Muscle of leg (tissue), 11 donors: ENCODE results near the gene TIMP4. TPM values are rescaled to one million over a fixed set of nuclear protein-coding genes. Genes with fewer than 3 reads are reported as not detected.

Source experiments
- DNase-seq: peaks from one replicate; pipeline ENCODE4 v3.0.0; 2013
- H3K27ac ChIP-seq: one replicate; pipeline ENCODE4 v1.5.1; 2013; ENCODE audit warnings: mild to moderate bottlenecking, low read length, control low read depth
- H3K27me3 ChIP-seq: one replicate; pipeline ENCODE4 v1.6.1; 2013; ENCODE audit warnings: low read length; ENCODE audit not compliant: control insufficient read depth, insufficient read depth
- H3K36me3 ChIP-seq: one replicate; pipeline ENCODE4 v1.6.1; 2013; ENCODE audit warnings: low read length; ENCODE audit not compliant: control insufficient read depth, insufficient read depth
- H3K4me1 ChIP-seq: one replicate; pipeline ENCODE4 v1.6.1; 2013; ENCODE audit warnings: low read length; ENCODE audit not compliant: control insufficient read depth, insufficient read depth
- H3K4me3 ChIP-seq: one replicate; pipeline ENCODE4 v1.5.1; 2013; ENCODE audit warnings: low read length, control low read depth
- H3K9me3 ChIP-seq: replicated peaks from 2 replicates; pipeline ENCODE4 v1.6.1; 2013; ENCODE audit warnings: low read depth, low read length; ENCODE audit not compliant: control insufficient read depth
- WGBS: methylation state at CpG from one replicate; pipeline ENCODE4 v1.1.5; 2013; ENCODE audit warnings: missing lambda C conversion rate; ENCODE audit not compliant: insufficient coverage; 5-methylcytosine and 5-hydroxymethylcytosine counted together
- polyA plus RNA-seq, 8 donors: library from polyadenylated mRNA; unstranded; fragments of 120-200 nt; gene quantifications; one replicate each; pipeline versions ENCODE4 v1.2.1 to v1.2.3, GENCODE V29; 2013; ENCODE audit warnings: inconsistent platforms in 1 of 8, low replicate concordance in 1 of 8; ENCODE audit not compliant: insufficient read length in 8 of 8, insufficient read depth in 1 of 8
- total RNA-seq: library from RNA; stranded (reverse); fragments of 120-200 nt; gene quantifications from one replicate; pipeline ENCODE4 v1.2.4, GENCODE V29; 2013

TIMP4 gene
- total and polyA plus RNA-seq, 9 donors = 1.2 to 2.8 (median 2.1) TPM

DNA sequence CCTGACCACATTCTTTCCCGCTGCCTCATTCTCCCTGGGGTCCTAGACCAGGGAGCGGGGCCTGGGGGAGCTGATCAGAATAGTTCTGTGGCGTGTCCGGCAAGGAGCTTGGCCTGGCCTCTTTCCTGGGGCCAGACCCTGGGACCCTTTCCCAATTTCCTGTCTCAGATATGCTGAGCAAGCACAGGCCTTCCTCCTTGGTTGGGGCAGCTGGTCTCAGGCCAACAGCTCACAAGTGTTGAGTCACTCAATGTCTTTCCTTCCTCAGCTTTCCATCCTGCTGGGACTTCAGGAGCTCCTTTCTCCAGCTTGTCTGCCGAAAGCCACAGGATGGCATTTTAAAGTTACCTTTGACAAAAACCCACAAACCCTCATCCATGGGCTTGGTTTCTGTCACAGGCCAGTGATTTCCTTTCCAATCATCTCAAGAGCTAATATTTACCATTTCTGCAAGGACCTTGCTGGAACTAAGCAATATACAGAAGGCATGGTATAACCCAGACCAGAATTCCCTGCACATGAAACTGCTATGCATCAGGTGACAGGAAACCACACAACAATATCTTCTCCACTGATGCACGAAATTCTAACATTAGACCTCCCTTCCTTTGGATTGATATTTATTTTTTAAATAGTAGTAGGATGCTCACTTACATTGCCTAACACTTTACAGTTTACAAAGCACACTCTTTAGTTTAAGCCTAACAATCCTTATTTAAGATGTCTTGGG, 19.5 kb upstream of the TIMP4 start:
- no peaks in the 10 kb centered on the region for H3K27me3 ChIP-seq
- H3K9me3 ChIP-seq = no peaks in the 10 kb centered on the region
- peak; percentile 48 for DNase-seq
- H3K27ac ChIP-seq = no peak overlapping the region
- H3K4me3 ChIP-seq = no peak overlapping the region
- H3K4me1 ChIP-seq = peaks cover 13% of the 10 kb centered on the region
- no peaks in the 10 kb centered on the region for H3K36me3 ChIP-seq
- 32% methylated on average over 5 of the region's 6 CpGs for WGBS

DNA sequence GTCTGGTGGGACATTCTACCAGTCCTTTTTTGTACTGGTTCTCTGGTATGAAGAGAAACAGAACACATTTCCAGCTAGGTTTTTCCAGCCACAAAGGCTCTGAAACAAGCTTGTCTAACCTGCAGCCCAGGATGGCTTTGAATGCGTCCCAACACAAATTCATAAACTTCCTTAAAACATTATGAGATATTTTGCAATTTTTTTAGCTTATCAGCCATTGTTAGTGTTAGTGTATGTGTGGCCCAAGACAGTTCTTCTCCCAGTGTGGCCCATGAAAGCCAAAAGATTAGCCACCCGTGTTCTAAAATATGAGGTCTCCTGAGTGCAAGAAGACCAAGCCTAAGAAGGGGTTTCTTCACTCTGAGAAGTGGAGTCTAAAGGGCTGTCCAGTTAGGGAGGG, 18.4 kb upstream of the TIMP4 start:
- DNase-seq = no peak
- peaks cover 13% of the 10 kb centered on the region for H3K4me1 ChIP-seq
- peaks cover 2% of the 10 kb centered on the region for H3K9me3 ChIP-seq
- H3K36me3 ChIP-seq = no peaks in the 10 kb centered on the region
- no peak overlapping the region for H3K4me3 ChIP-seq
- H3K27ac ChIP-seq = no peak overlapping the region
- H3K27me3 ChIP-seq = no peaks in the 10 kb centered on the region
- WGBS = 75% methylated on average over 1 of the region's 2 CpGs

DNA sequence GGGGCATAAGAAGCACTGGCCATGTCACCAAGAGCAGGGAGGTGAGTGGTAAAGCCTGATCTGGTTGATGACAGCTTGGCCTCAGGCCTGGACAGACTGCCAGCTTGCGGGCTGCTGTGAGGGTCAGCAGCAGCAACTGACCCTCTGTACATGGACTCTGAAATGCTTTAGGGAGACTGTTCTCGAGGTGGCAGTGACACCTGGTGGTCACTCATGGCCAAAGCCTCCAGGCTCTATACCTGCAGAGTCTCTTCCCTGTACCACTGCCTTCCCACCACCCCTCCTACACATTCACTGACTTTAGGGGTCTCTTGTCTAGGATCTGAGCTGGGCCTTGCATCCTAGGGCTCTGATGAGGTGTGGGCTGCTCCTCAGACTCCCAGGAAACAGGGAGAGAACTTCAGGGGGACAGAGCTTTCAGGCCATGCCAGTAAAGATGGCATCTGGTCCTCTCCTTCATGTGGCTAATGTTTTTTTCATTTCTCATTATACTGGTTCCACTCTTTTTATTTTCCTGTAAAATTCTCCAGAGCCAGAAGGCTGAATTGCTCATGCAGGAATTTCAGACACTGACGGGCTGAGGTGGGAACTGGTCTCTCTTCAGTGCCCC, 17.2 kb upstream of the TIMP4 start:
- Histone ChIP-seq H3K9me3 (peaks cover 2% of the 10 kb centered on the region), H3K4me1 (peaks cover 13% of the 10 kb centered on the region), H3K4me3 (no peak overlapping the region), H3K27ac (no peak overlapping the region), H3K27me3 (no peaks in the 10 kb centered on the region), H3K36me3 (no peaks in the 10 kb centered on the region)
- peak; percentile 66 for DNase-seq
- WGBS = 72% methylated on average over 2 of the region's 3 CpGs

DNA sequence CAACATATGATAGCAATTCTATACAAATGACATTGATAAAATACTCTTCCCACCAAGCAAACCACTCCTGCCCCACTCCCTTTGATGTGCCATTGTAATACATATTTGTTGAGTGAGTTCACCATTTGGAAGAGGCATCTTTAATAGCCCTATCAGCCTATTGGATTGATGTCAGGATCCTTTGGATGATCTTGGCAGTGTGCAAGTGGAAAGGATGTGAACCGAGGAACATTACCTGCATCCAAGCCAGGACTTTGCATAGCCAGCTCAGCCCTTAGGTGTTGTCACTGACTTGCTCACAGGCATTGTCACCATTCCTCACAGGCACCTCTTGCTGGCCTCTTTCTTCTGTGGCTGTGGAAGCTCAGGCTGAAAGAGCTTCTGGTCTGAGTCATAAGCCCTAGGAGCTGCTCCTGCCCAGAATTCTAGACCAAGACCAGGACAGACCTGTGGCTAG, 16.5 kb upstream of the TIMP4 start:
- DNase-seq = no peak
- H3K27me3 ChIP-seq = no peaks in the 10 kb centered on the region
- peaks cover 2% of the 10 kb centered on the region for H3K9me3 ChIP-seq
- WGBS = 20% methylated on average over 1 of the region's 1 CpG
- H3K27ac ChIP-seq = no peak overlapping the region
- peaks cover 13% of the 10 kb centered on the region for H3K4me1 ChIP-seq
- H3K4me3 ChIP-seq = no peak overlapping the region
- no peaks in the 10 kb centered on the region for H3K36me3 ChIP-seq

DNA sequence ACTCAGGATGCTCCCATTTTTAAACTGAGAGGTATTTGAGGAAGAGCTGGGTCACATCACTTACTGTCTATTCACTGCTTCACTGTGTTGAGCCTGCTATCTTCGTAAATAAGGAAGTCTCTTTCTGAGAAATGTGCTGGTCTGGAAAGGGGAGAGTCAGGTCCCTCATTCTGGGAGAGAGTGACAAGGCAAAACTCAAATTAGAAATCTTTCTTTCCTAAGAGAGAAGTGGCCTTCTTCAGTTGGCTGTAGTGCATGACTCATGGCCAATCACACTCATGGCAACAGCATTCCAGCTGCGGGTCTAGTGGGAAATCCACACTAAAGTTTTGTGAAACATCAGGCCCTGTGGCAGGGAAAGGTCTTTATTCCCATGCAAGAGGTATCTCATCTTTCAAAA, 11.5 kb upstream of the TIMP4 start:
- DNase-seq = peak; percentile 30
- H3K27me3 ChIP-seq = no peaks in the 10 kb centered on the region
- H3K36me3 ChIP-seq = no peaks in the 10 kb centered on the region
- H3K4me1 ChIP-seq = no peaks in the 10 kb centered on the region
- H3K9me3 ChIP-seq = peaks cover 2% of the 10 kb centered on the region
- no peak overlapping the region for H3K27ac ChIP-seq
- no peak overlapping the region for H3K4me3 ChIP-seq
- WGBS = no CpG with 5 or more reads among the region's 2 CpGs

DNA sequence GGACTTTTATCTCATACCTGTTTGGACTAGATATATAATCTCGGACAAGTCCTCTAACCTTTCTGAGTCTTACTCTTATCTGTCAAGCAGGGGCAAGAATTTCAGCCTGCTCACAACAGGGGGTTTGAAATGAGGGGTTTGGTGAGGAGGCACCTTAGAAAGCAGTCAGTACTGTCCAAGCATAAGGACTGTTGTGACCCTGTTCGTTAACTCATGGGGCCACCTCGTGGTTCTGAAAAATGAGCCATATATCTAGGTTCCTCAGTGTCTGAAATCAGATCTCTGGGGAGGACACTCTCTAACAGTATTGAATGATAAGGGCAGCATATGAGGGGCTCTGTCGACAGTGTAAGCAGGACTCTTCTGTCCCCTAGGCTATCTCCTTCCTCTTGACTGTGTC, 7.2 kb upstream of the TIMP4 start:
- no peaks in the 10 kb centered on the region for H3K4me1 ChIP-seq
- H3K4me3 ChIP-seq = no peak overlapping the region
- no peaks in the 10 kb centered on the region for H3K36me3 ChIP-seq
- H3K27ac ChIP-seq = no peak overlapping the region
- H3K27me3 ChIP-seq = no peaks in the 10 kb centered on the region
- H3K9me3 ChIP-seq = no peaks in the 10 kb centered on the region
- DNase-seq = no peak
- 87% methylated on average over 2 of the region's 4 CpGs for WGBS

DNA sequence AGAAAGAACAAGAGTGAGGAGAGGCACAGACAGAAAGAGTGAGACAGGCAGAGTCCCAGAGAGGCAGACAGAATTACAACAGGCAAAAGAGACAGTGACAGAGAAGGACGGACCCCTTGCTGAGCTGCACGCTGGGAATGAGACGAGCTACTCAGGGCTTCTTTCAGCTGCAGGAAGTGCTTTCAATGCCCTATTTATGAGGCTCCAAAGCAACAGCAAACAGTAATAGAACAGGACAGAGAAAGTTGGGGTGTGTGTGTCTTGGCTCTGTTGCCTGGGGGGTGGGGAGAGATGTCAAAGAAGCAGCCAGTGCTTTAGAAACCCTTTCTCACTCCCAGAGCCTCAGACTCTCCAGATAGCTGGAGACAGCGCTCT, 502 bp upstream of the TIMP4 start:
- peak; percentile 27 for DNase-seq
- no peak overlapping the region for H3K4me3 ChIP-seq
- WGBS = 8% methylated on average over 2 of the region's 4 CpGs

DNA sequence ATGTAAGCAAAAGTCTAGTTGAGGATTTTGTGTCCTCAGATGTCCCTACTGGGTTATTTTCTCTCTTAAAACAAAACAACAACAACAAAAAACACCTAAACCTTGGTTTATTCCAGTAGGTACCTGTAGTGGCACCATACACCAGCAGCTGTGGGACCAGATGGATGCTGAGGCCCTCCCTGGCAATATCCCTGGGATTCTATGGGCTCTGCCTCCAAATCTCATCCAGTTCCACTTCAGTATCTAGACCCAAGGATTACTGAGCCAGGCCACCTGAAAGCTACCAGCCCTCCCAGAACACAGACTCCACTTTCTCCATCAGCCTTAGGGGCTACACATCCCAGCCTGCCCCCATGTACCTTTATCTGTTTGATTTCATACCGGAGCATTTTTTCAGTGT, 1.7 kb downstream of the TIMP4 start:
- H3K4me3 ChIP-seq = no peak overlapping the region
- DNase-seq = no peak
- no peaks in the 10 kb centered on the region for H3K9me3 ChIP-seq
- peaks cover 20% of the 10 kb centered on the region for H3K4me1 ChIP-seq
- H3K36me3 ChIP-seq = no peaks in the 10 kb centered on the region
- peaks cover 8% of the 10 kb centered on the region for H3K27me3 ChIP-seq
- H3K27ac ChIP-seq = no peak overlapping the region
- WGBS = 100% methylated on average over 1 of the region's 1 CpG

More for the DNA sequence above, 502 bp upstream of the TIMP4 start:
- H3K27me3 ChIP-seq = peaks cover 8% of the 10 kb centered on the region
- no peaks in the 10 kb centered on the region for H3K9me3 ChIP-seq
- peaks cover 20% of the 10 kb centered on the region for H3K4me1 ChIP-seq
- no peaks in the 10 kb centered on the region for H3K36me3 ChIP-seq
- H3K27ac ChIP-seq = no peak overlapping the region

DNA sequence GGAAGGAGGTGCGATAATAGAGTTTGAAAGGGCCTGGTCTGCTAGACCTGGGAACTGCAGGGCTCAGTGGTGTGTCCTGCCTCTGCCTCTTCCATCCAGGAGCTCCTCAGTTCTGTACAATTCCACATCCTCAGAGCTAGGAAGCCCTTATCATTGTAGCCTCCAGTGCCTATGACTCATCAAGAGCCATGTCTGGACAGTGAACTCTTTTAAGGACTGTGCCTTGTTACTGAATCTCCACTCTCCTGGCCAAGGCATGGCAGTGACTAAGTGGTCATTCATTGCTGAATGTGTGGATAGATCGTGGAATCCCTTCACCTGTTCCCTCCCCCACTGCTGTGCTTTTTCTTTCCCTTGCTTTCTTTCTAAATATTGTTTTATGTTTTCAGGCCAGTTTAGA, 2.9 kb downstream of the TIMP4 start:
- Histone ChIP-seq H3K27me3 (peaks cover 8% of the 10 kb centered on the region), H3K27ac (no peak overlapping the region), H3K4me1 (peaks cover 20% of the 10 kb centered on the region), H3K4me3 (no peak overlapping the region), H3K9me3 (no peaks in the 10 kb centered on the region), H3K36me3 (no peaks in the 10 kb centered on the region)
- no peak for DNase-seq
- no CpG with 5 or more reads among the region's 2 CpGs for WGBS

DNA sequence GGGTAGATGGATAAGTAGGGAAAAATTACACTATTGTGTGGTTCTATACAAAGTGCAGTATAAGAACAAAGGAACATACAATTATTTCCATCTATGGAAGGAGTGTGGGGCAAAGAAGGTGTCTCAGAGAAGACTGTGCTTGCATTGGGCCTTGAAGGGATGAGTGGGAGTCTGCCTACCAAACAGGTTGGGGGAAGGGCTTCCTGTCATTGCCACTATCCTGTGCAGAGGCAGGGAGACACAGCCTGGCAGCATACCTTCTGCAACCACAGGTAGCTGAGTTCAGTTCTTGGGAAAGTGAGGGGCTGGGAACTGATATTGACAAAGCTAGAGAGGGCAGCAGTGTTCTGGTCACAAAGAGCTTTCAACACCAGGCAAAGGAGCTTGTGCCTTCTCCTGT, 3.4 kb downstream of the TIMP4 start:
- Histone ChIP-seq H3K27me3 (peaks cover 8% of the 10 kb centered on the region), H3K4me1 (peaks cover 20% of the 10 kb centered on the region), H3K27ac (no peak overlapping the region), H3K36me3 (no peaks in the 10 kb centered on the region), H3K9me3 (no peaks in the 10 kb centered on the region), H3K4me3 (no peak overlapping the region)
- no peak for DNase-seq
